Mesenteric fat pad (tissue), 1 donor: ENCODE data around the gene C6orf132. TPM values are rescaled to one million over a fixed set of nuclear protein-coding genes. Genes with fewer than 3 reads are reported as not detected.

Experiments
- DNase-seq: peaks from one replicate; pipeline ENCODE4 v3.0.0-alpha.2; 2020; ENCODE audit warnings: low spot score
- total RNA-seq: library from RNA; stranded (reverse); fragmentation: NEBNext Ultra II Directional; extraction: Animal tissue kit (Norgen Biotek cat#: 25700); gene quantifications from one replicate; pipeline ENCODE4 v1.2.1, GENCODE V29; 2021
- donor health status: DM: yes; HTN: yes; CAD: no.

C6orf132 gene
- total RNA-seq, 1 donor from 2014 or later, result 1.3 TPM

- no peak for DNase-seq
Measured at GRCh38 chr6:42084889-42085288, 57.5 kb downstream of the C6orf132 start.

- no peak for DNase-seq
Measured at GRCh38 chr6:42083530-42083929, 58.9 kb downstream of the C6orf132 start.

- no peak for DNase-seq
Measured at GRCh38 chr6:42079941-42080464, 62.4 kb downstream of the C6orf132 start.

- no peak for DNase-seq
Measured at GRCh38 chr6:42078386-42078785, 64.0 kb downstream of the C6orf132 start.

DNA sequence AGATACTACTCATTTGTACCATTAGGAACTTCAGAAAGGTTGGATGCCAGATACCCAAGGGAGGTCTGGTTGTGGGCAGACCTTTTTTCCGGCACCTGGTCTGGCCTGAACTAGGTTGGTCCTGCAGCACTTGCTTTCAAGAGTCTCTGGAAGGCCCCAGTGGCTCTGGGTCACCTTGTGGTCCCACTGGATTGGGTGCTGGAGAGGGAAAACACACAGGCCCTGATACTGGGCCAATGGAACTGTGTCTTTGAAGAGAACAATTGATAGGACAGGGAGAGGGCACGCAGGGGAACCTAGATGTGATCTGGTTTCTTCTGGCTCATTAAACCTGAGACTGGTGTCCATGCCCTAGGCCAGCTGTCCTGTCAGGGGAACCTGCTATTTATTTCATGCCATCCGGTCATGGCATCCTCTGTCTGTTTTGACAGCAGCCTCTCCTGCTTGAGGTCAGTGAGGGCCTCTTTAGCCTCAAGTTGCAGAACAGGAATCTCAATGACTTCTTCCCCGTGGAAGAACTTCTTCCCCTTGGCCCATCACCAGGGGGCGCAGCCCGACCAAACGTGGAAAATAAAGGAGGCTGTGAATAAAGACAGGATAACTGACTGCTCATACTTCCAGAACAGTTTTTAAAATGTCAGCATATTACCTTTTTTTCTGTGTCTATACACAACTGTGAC lies 67.1 kb downstream of the C6orf132 start:
- no peak for DNase-seq

GRCh38 chr6:42073287-42073686 lies 69.1 kb downstream of the C6orf132 start:
- DNase-seq, result no peak

GRCh38 chr6:42071881-42072583 lies 70.4 kb downstream of the C6orf132 start:
- no peak for DNase-seq

- peak; percentile 45 for DNase-seq
Measured at GRCh38 chr6:42068872-42069522, 73.4 kb downstream of the C6orf132 start.

DNA sequence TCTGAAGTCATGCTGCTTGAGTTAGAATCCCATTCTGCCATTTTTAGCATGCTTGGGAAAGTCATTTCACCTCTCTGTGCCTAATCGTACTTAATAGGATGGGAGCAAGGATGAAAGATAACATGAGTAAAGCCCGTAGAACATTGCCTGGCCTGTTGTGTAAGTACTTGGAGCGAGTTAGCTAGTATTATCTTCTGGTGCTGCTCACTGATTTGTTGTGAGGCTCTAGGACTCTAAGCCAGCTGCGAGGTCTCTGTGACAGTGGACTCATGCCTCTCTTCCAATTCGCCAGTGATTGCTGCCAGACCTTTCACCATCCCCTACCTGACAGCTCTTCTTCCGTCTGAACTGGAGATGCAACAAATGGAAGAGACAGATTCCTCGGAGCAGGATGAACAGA lies 74.2 kb downstream of the C6orf132 start:
- DNase-seq, result peak; percentile 37

DNA sequence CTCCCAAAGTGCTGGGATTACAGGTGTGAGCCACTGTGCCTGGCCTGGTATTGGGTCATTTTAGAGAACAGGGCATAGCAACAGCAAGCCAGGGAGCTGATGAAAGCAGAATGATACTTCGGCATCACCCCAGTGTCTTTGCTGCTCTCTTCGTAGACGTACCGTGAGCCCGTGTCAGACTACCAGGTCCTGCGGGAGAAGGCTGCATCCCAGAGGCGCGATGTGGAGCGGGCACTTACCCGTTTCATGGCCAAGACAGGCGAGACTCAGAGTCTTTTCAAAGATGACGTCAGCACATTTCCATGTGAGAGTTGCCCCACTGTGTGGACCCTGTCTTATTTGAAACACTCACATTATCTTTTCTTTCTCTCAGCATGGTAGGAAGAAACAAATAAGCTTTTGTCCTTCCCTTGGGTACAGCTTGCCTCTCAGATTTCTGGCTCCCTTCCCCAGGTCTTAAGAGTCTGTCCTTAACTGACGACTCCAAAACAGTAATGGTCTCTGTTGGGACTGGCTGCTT lies 76.2 kb downstream of the C6orf132 start:
- peak; percentile 85 for DNase-seq

DNA sequence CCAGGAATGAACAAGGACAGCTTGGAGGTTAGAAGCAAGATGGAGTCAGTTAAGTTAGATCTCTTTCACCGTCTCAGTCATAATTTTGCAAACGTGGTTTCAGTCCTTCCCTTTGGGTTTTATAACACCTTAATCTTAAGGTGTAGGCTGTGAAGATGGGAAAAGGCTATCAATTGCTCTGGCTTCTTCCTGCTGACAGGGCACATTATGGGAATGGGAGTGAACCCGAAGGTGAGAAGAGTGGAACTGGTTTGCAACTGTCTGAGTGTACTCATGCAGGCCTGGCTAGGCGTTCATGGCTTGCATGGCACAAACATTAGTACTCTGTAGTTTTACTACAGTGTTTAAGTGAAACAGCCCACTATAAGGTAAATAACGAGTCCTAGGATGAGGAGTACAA lies 82.7 kb downstream of the C6orf132 start:
- no peak for DNase-seq

DNA sequence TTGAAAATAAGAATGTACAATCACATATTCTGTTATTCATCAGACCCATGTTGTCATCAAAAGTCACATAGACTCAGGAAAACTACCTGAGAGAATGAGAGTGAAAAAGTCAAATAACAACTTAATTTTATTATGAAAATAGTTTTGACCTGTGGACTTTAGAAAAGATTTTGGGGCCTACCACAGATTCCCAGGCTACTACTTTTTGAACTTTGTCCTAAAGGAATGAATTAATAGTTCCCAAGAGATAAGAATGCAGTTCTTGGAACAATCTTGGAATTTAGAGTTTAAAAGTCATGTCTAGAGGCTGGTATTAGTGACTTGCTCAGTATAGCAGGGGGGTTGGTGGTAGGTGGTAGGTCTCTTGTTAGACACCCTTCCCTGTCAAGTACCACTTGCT lies 88.8 kb downstream of the C6orf132 start:
- no peak for DNase-seq

GRCh38 chr6:42051268-42051653 lies 91.2 kb downstream of the C6orf132 start:
- DNase-seq, result no peak

Other genes starting within 250 kb of the C6orf132 start
- 8.3 TPM for gene USP49, start 247.2 kb downstream of the C6orf132 start, total RNA-seq
- 16.5 TPM for gene MED20, start 221.5 kb downstream of the C6orf132 start, total RNA-seq
- 31.1 TPM for gene BYSL, start 221.1 kb downstream of the C6orf132 start, total RNA-seq
- 104 TPM for gene CCND3, start 200.8 kb downstream of the C6orf132 start, total RNA-seq
- 36.8 TPM for gene TAF8, start 92.1 kb downstream of the C6orf132 start, total RNA-seq
- not detected for gene GUCA1A, start 30.7 kb upstream of the C6orf132 start, total RNA-seq
- gene GUCA1B, start 52.3 kb upstream of the C6orf132 start, total RNA-seq, result 0.71 TPM
- gene MRPS10, start 75.2 kb upstream of the C6orf132 start, total RNA-seq, result 32.1 TPM